ENCODE results near the gene PHACTR1.

PHACTR1 gene

DNA sequence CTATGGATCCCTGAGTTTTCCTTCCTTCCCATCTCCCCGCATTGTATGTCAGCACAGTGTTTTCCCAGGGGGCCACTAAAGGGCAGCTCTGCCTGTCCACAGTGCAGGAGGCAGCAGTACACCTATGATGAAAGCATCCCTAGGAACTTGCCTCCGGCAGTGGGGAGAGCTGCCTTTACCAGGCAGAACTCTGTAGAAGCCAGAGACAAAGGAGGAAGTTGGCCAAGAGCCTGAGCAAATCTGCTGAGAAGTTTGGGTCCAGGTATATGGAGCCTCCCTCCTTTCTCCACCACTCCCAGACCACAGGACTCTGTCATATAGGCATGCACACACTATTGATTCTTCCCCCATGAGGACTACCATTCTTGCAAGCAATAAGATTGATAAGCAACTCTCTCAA, 329.1 kb downstream of the PHACTR1 start:
- Histone ChIP-seq H2AFZ (ENCODE audit: low read length) (no peak overlapping the region), H4K20me1 (ENCODE audit: insufficient read depth, low read length) (no peaks in the 10 kb centered on the region), H3K9me3 (ENCODE audit: low read length) (no peaks in the 10 kb centered on the region), H3F3A (ENCODE audit: insufficient read depth, low read length) (no peaks in the 10 kb centered on the region), H3K4me1 (ENCODE audit: insufficient read depth, low read length, severe bottlenecking) (no peaks in the 10 kb centered on the region), H3K27me3 (ENCODE audit: insufficient read depth, low read length) (no peaks in the 10 kb centered on the region), H3K9me2 (ENCODE audit: low read depth, low read length) (no peaks in the 10 kb centered on the region), H3K36me3 (ENCODE audit: insufficient read depth, low read length) (no peaks in the 10 kb centered on the region), H3K4me3 (ENCODE audit: low read depth, low read length, poor library complexity, severe bottlenecking) (no peak overlapping the region), H3K9ac (ENCODE audit: low read length) (no peak overlapping the region), H3K79me2 (ENCODE audit: insufficient read depth, low read length) (no peaks in the 10 kb centered on the region), H3K4me2 (ENCODE audit: low read length) (no peak overlapping the region), H3K27ac (ENCODE audit: low read depth, low read length, poor library complexity, severe bottlenecking) (no peak overlapping the region)
- TF ChIP-seq, protein P1, sequence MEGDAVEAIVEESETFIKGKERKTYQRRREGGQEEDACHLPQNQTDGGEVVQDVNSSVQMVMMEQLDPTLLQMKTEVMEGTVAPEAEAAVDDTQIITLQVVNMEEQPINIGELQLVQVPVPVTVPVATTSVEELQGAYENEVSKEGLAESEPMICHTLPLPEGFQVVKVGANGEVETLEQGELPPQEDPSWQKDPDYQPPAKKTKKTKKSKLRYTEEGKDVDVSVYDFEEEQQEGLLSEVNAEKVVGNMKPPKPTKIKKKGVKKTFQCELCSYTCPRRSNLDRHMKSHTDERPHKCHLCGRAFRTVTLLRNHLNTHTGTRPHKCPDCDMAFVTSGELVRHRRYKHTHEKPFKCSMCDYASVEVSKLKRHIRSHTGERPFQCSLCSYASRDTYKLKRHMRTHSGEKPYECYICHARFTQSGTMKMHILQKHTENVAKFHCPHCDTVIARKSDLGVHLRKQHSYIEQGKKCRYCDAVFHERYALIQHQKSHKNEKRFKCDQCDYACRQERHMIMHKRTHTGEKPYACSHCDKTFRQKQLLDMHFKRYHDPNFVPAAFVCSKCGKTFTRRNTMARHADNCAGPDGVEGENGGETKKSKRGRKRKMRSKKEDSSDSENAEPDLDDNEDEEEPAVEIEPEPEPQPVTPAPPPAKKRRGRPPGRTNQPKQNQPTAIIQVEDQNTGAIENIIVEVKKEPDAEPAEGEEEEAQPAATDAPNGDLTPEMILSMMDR (IDR thresholded peaks at IDR 0.05; ENCODE audit: low read length): no peak
- TF ChIP-seq EZH2 (IDR thresholded peaks at IDR 0.05; ENCODE audit: borderline replicate concordance, low read length): no peak

DNA sequence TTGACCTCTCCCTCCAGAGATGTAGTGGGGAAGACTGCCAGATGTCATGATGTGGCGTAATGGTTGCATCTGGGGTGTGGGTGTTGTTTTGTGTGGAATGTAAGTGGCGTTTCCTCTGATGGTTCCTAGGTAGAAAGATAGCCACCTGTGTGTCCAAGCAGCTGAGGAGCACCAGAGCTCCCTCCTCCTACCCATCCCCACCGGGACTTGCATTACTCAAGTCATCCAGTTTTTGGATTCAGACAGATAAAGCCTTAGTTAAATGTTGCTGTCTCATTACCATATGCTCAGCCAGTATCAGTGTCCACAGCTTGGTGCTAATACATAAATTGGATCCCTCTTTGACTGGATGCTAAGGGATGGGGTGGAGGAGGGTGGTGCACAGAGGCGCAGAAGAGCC, 329.5 kb downstream of the PHACTR1 start:
- Histone ChIP-seq H3K9me2 (ENCODE audit: low read depth, low read length) (no peaks in the 10 kb centered on the region), H3F3A (ENCODE audit: insufficient read depth, low read length) (no peaks in the 10 kb centered on the region), H3K4me1 (ENCODE audit: insufficient read depth, low read length, severe bottlenecking) (no peaks in the 10 kb centered on the region), H2AFZ (ENCODE audit: low read length) (no peak overlapping the region), H3K9me3 (ENCODE audit: low read length) (no peaks in the 10 kb centered on the region), H3K79me2 (ENCODE audit: insufficient read depth, low read length) (no peaks in the 10 kb centered on the region), H3K4me3 (ENCODE audit: low read depth, low read length, poor library complexity, severe bottlenecking) (no peak overlapping the region), H3K27me3 (ENCODE audit: insufficient read depth, low read length) (no peaks in the 10 kb centered on the region), H3K36me3 (ENCODE audit: insufficient read depth, low read length) (no peaks in the 10 kb centered on the region), H3K27ac (ENCODE audit: low read depth, low read length, poor library complexity, severe bottlenecking) (no peak overlapping the region), H3K4me2 (ENCODE audit: low read length) (no peak overlapping the region), H3K9ac (ENCODE audit: low read length) (no peak overlapping the region), H4K20me1 (ENCODE audit: insufficient read depth, low read length) (no peaks in the 10 kb centered on the region)
- TF ChIP-seq, protein P1 (IDR thresholded peaks at IDR 0.05; ENCODE audit: low read length): no peak
- TF ChIP-seq EZH2 (IDR thresholded peaks at IDR 0.05; ENCODE audit: borderline replicate concordance, low read length): no peak

DNA sequence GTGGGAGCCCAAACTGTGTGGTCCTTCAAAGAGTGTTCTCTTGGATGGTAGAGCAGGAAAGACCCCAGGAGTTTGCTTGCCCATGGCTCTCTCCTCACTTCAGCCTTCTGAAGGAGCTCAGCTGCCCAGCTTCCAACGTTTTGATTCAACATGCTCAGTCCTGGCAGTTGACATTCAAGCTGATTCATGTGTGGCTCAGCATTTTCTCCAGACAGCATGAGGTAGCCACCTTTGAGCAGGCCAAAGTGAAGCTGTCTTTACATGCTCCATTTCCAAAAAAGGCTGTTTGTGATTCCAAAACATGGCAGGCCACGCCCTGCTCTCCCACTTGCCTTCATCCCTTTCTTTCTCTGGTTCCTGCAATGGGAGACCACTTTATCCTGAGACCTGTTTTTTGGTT, 331.5 kb downstream of the PHACTR1 start:
- Histone ChIP-seq H3K9me2 (ENCODE audit: low read depth, low read length) (no peaks in the 10 kb centered on the region), H3K9ac (ENCODE audit: low read length) (no peak overlapping the region), H2AFZ (ENCODE audit: low read length) (no peak overlapping the region), H3K4me1 (ENCODE audit: insufficient read depth, low read length, severe bottlenecking) (no peaks in the 10 kb centered on the region), H3K9me3 (ENCODE audit: low read length) (no peaks in the 10 kb centered on the region), H3K27ac (ENCODE audit: low read depth, low read length, poor library complexity, severe bottlenecking) (no peak overlapping the region), H4K20me1 (ENCODE audit: insufficient read depth, low read length) (no peaks in the 10 kb centered on the region), H3K36me3 (ENCODE audit: insufficient read depth, low read length) (no peaks in the 10 kb centered on the region), H3K27me3 (ENCODE audit: insufficient read depth, low read length) (no peaks in the 10 kb centered on the region), H3K4me3 (ENCODE audit: low read depth, low read length, poor library complexity, severe bottlenecking) (no peak overlapping the region), H3F3A (ENCODE audit: insufficient read depth, low read length) (no peaks in the 10 kb centered on the region), H3K4me2 (ENCODE audit: low read length) (no peak overlapping the region), H3K79me2 (ENCODE audit: insufficient read depth, low read length) (no peaks in the 10 kb centered on the region)
- TF ChIP-seq EZH2 (IDR thresholded peaks at IDR 0.05; ENCODE audit: borderline replicate concordance, low read length): no peak
- TF ChIP-seq, protein P1 (IDR thresholded peaks at IDR 0.05; ENCODE audit: low read length): no peak

Measured in OCI-LY1 (cell line).